GM08714 (cell line): ENCODE data around the gene FOXO3.

Experiments used
- H3K4me3 ChIP-seq: fragments of 200-500 bp; sonication (Bioruptor generic); 2 replicates; pipeline ENCODE4 v1.5.1; 2014; ENCODE audit warnings: mild to moderate bottlenecking, low read length, inconsistent platforms
- ZNF274 ChIP-seq: IDR thresholded peaks from 2 replicates; pipeline ENCODE4 v1.6.1; 2012; ENCODE audit warnings: mild to moderate bottlenecking, low read depth, low read length

FOXO3 gene

DNA sequence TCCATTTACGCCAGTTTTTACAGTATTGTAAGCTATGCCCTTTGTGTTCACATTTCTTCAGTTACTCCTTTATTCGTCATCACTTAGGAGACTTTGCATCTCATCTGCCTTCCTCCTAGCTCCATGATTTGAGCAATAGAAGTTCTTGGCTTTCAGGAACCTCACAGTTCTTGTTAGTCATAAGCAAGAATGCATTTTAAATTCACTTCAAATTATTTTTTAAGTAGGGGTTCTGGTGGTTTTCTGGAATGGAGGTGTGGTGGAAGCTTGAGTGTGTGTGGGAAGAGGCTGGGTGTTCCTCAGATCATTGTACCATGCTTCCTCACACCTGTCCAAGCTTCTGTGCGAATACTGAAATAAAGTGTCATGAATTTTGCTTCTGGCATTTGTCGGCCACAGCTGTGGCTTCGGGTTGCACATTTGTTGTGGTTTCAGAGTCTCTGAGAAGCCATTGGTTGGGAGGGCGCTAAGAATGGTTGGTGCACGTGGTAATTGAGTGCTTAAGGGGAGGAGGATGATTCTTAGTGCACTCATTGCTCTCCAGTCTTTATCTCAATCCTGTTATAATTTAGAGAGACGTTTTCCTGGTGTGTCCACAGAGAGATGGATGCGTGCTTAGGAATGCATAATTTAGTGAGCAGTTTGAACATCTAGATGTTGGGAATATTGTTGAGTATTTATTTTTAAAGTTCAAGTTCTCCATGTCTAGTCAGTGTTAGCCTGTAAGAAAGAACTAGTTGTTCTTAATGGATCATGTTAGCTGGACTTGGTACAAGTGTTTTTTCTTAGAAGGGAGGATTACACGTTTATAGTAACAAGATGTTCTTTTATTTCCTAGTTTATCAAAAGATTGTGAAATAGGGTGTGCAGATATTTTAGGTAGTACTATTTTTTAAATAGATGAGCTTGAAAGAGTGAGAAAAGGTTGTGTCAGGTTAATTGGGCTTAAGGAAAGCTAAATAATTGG lies 31.9 kb downstream of the FOXO3 start:
- H3K4me3 ChIP-seq: no peak overlapping the region
- TF ChIP-seq ZNF274: no peak

DNA sequence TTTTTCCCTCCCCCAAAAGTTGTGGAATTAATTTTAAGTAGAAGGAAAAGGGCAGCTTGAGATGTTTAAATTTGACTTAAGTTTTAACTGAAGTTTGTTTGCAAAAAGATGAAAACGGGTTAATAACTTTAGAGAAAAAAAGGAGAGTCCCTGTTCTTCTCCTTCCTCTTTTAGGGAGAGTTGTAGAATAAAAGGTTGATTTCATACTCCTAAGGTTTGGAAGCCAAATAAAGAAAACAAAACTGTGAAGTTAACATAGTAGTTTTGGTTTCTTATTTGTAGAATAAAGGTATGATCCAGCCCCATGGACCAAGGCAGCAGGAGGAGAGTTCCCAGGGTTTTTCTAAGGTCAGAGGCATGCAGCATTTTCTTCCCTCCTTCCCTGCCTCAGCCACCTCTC lies 33.4 kb downstream of the FOXO3 start:
- no peak overlapping the region for H3K4me3 ChIP-seq
- no peak for TF ChIP-seq ZNF274

DNA sequence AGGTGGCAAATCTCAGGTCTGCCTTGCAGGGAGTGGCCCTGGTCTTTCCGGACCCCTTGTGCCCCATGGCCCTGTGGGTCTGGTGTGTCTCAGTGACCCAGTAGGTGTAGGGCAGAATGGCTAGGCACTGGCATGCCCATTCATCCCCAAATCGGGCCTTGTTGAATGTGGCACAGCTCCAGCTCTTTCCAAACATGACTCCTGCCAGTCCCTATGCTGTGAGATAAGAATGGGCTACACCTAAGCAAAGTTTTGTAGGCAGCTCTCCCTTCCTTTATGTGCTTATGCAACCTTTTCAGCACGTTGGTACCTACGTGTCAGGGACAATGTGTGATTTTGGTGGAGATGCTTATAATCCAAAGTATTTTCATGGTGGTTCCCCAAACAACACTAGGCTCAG lies 33.9 kb downstream of the FOXO3 start:
- H3K4me3 ChIP-seq: no peak overlapping the region
- no peak for TF ChIP-seq ZNF274

DNA sequence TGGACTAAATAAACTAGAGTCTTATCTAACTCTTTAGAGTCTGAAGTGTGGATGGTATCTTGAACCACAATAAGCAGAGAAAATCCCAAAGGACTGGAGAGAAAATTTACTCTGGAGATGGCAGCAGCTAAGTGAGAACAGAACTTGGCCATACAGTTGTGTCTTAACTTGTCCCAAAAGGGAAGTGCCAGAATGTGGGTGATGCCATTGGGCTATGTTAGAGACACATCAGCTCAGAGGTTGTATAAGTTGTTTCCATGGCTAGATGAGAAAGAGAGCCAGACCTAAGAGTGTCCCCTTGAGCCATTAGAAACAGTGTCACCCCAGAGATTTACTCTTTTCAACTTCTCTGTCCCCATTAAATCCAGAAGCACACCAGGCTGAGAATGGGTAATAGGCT lies 36.2 kb downstream of the FOXO3 start:
- TF ChIP-seq ZNF274: no peak
- H3K4me3 ChIP-seq: no peak overlapping the region

DNA sequence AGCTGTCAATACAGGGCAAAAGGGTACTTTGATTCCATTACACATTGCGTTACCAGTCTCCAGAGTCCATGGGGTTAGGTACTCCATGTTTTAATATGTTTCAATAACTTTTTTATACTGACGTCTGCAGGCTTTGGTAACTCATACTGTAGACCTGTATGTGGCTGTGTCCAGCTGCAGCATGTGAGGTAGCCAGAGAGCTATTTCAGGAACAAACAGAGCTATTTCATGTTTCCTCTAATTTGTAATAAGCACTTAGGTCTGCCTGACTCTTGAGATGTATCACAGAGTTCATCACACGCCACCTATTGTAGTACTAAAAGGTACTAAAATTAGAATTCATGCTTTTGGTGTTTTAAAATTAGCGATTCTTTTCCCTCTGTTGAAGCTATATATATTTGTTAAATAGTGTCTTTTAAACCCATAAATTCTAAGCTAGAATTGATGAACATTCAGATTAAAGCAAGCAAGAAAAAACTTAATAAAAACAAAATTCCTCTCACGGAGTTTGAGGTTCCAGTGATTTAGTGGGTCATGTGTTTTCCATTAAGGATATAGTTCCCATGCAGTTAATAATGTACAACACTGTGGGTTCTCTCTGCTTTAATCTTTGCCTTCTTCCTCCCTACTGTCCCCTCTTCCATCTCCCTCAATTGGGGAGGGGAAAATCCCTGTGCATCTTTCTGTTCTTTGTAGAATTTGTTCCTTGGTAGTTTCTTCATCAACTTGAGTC lies 37.0 kb downstream of the FOXO3 start:
- TF ChIP-seq ZNF274: no peak
- H3K4me3 ChIP-seq: no peak overlapping the region; the same call in 1 of the 2 replicates

DNA sequence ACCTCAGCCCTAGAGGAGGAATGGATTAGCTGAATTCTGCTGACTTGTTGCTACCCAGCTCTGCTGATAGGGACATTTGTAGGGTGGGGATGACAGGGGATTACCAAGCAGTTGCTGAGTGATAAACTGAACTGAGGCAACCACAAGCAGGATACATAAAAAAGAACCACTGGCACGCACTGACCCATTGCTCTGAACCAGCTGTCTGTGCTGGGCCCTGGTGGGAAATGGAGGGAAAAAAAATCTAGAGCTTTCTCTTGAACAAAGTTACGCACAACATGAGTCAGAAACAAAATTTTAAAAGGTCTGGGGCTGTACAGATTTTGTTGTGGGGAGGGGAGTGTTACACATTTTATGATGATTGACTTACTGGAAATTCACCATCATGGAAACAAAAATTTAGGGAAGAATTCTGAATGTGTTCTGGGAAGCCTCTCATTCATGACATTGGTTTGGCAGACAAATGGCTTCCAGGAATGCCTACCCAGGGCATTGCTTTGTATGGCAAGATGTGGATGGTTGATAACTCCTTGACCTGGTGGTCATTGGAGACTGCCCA lies 37.7 kb downstream of the FOXO3 start:
- TF ChIP-seq ZNF274: no peak
- H3K4me3 ChIP-seq: no peak overlapping the region; the same call in 1 of the 2 replicates

DNA sequence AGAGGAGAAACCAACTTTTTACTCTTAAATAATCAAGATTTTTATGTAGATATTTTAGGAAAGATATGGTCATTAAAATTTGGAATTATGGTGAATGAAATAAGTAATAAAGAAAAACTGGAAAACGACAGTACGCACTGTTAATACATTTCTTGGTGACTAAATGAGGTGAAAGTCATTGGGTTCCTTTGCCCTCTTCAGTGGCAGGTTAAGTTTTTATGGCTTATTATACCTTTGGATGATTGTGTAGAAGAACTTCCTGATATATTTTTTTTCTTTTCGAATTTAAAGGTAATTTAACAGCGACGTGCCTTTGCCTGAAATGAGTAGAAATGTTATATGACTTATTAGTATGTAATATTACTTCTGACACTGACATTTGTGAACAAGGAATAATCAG lies 43.4 kb downstream of the FOXO3 start:
- H3K4me3 ChIP-seq: no peak overlapping the region

DNA sequence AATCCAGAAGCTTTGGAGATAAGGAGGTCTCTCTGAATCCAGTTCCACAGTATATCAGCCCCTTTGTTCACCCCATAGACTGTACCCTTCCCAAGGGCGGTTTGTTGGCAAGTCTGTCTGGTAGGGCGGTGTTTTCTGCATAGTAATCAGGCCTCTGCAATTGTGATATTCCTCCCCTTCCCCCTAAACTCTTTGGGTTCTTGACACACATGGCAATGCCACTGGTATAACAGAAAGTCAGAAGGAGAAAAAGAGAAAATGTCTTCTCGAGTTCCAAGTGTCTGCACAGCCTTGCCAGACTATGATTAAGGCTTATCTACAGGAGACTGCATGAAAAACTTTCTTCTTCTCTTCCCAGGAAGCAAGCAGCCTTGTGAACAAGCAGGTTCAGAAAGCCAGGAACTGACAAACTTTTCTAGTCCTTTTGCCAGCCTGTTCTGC lies 45.6 kb downstream of the FOXO3 start:
- no peak for TF ChIP-seq ZNF274
- H3K4me3 ChIP-seq: no peak overlapping the region

More for the DNA sequence above, 43.4 kb downstream of the FOXO3 start:
- TF ChIP-seq ZNF274: no peak

DNA sequence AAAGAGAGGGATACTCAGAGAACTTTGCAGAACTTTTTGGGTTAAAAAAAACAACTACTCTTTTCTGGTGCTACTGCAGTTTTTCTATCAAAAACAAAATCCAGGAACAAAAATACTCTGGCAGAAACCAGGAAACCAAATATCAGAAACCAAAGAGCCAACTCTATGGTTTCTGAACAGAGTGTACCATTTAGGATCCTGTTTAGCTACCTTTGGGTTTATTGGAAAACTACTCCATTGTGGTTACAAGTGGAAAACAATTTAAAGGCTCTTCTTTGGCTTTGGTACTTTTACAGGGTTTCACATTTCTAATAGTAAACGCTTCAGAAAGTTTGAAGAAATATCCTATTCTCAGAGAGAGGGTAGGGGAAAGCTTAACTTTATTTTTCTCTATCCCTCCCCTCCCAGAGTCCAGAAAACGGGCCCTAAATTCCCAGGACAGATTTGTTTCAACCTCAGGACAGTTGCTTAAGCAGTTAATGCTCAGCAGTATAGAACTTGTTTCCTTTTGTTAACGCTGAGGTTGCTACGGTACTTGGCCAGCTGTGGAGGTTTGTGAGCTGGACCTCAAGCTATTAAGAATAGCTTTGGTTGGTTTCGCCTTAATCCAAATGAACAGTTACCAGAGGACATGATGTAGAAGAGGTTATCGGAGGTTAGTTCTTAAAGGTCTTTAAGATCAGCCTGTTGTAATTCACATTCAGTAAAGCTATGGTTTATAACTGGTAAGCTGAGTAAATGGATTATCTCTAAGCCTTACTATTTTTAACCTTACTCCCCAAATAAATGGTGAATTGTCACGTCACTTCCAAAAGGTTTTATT lies 47.9 kb downstream of the FOXO3 start:
- no peak overlapping the region for H3K4me3 ChIP-seq
- no peak for TF ChIP-seq ZNF274

DNA sequence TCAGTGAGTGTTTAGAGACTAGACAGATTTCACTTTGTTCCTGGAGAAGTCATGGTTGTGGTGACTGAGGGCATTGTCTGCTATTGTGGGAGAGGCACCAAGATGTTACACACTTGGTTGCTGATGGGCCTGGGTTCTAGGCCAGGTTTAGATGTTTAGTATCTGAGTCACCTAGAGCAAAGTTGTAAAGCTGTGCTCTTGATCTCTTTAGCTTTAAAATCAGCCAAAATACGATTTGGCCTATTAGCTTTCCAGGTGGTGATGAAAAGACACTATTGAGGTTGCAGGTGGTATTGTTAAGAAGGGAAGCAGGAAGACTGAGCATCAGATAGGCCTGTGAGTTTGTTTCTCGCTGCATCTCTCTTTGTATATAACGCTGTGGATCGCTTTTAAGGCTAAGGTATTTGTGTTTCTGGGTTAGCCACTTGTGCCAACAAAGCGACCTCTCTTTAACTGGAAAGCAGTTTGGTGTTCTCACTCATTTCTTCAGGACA lies 48.6 kb downstream of the FOXO3 start:
- TF ChIP-seq ZNF274: no peak
- H3K4me3 ChIP-seq: no peak overlapping the region

DNA sequence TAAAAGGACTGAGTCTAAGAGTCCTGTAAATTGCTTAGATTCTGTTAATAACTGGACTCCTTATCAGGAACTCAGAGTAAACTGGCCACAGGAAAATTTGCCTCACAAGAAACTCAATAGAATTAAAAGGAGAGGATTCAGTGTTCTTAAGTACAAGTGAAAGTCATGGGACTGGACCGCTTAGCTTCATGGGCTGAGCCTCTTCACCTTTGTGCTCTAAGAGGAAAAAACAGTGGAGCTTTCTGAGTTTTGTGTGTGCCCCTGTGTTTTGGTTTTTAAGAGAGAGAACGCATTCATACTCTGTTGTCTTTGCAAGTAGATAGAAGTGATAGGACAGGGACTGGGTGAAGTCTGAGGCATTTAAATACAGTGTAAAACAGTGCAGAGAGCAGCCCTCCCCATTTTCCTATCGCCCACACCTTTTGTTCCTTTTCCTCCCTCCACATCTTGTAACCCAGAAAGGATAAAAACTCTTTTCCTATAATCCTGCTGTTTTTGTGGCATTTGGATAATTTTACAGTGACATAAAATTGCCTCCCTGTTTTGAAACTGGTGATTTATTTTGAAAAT lies 49.6 kb downstream of the FOXO3 start:
- no peak overlapping the region for H3K4me3 ChIP-seq
- no peak for TF ChIP-seq ZNF274

DNA sequence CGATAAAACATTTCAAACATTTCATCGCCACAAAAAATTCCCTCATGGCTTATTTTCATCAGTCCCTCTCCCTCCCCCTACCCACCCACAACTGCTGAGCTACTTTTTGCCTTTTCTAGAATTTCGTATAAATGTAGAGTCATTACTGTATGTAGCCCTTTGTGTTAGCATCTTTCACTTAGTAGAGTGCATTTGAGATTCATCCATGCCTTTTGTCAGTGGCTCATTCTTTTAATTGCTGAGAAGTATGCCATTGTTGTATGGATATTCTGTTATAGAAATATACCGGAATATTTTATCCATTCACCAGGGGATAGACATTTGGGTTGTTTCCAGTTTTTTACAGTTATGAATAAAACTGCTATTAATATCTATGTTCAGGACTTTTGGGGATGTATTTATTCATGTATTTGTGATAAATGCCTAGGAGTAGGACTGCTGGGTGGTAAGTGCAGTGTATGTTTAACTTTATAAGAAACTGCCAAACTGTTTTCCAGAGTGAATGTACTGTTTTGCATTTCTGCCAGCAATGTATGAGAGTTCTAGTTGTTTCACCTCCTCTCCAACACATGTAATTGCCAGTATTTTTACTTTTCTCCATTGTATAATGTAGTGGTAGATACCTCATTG lies 50.4 kb downstream of the FOXO3 start:
- no peak for TF ChIP-seq ZNF274
- H3K4me3 ChIP-seq: no peak overlapping the region

DNA sequence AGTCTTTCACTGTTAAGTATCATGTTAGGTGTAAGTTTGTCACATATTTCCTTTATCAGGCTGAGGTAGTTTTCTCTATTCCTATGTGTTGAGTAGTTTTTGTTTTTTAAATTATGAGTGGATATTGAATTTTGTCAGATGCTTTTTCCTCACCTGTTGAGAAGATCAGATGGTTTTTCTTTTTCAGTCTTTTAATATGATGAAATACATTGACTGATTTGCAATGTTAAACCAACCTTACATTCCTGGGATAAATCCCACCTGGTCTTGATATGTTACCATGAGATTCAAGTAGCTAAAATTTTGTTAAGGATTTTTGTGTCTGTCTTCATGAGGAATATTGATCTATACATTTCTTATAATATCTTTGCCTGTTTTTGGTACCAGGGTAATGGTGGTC lies 52.1 kb downstream of the FOXO3 start:
- no peak overlapping the region for H3K4me3 ChIP-seq
- no peak for TF ChIP-seq ZNF274
